T-helper 22 cell (primary cell): Measurements from ENCODE around the gene CSTF1.

Source experiments
- DNase-seq: peaks from one replicate; pipeline ENCODE4 v3.0.0-alpha.2; 2020; ENCODE audit warnings: low read depth

The CSTF1 gene

DNA sequence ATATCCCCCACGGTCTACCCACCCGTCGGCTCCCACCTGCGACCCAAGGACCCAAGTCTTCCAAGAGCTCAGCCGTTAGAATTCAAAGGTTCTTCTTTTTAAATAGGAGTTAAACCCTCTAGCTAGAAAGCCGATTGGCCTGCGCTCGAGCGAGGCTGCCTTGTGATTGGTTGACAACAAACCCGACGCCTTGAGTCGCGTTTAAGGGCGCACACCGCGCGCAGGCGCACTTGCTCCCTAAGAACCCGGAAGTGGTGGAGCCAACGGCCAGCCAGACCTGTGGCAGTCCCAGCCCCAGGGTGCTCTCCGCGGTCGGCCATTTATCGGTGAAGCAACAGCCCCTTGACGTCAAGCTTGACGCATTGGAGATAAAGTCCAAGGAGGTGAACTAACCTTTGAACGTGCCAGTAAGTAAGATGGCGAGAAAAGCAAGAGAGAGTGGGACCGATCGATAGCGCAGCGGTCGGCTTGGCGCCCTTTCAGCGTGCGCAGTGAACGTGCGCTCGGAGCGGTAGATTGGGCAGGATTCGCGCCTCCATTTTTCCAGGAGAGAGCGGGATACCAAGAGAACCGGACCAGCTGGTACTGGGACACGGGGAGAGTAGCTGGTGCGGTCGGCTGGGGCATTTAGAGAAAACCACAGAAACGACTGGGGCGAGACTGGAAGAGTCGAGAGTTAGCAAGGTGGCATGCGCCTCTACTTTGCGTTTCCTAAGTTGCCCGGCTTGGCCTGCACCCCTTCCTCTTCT lies at the start of gene CSTF1, which contains the start of gene AURKA:
TSS of gene CSTF1 (plus strand) at position 514 of the 749 bp plus-strand sequence. CDS start 2,908 bp downstream, outside the sequence.
TSS of gene AURKA (minus strand) at position 84 of the 749 bp plus-strand sequence. CDS start 4,018 bp downstream, outside the sequence.
- DNase-seq = peak; percentile 100

DNA sequence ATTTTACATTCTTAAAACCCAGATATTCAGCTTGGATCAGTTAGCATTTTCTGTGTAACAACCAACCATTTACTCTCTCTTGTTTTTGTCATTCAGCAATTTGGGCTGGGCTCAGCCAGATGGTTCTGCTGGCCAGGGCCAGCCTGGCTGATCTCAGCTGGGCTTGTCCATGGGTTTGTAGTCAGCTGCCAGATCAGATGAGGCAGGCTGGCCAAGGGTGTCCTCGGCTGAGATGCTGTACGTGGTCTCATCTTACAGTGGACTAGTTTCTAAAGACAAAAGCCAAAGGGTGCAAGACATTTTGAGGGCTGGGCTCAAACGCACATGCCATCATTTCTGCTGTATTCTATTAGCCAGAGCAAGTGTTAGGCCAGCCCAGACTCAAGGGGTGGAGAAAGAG lies 49.7 kb upstream of the CSTF1 start:
- DNase-seq = no peak

DNA sequence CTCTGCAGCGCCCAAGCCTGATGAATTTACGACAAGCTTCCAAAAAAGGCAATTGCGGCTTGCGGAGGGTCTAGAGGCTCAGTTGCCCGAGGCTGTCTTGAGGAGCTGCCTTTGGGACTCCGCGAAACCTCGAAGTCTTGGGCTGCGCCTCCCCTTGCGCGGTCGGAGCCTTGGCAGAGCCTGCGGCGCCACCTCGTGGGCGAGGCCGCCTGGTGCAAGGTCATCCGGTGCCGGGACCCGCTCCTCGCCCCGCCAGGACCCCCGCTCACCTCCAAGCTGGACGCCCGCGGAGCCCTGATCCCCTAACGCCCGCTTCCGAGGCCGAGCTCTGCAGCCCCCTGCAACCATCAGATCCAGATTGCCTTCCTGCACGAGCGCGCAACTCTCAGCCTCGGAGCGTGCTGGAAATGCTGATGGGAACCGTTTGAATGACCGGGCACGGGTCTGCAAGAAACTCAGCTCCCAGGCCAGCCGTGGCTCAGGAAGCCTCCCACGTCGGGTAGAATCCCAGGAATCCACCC lies 48.5 kb upstream of the CSTF1 start:
- DNase-seq = no peak

DNA sequence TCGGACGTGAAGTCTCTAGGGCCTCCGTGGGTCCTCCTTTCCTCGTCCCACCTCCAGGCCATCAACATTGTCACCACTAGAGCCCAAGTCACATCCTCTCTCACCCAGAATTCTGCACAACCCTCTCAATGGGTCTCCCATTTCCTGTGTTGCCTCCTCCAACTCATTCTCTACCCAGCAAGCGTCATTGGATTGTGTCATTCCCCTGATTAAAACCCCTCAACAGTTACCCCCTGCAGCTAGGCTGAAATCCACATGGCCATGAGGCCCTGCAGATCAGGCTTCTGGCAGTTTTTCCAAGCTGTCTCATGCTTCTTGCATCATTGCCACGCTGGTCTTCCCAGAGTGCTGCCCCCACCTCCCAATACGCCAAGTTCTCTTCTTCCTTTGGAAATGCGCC lies 46.5 kb upstream of the CSTF1 start:
- no peak for DNase-seq

DNA sequence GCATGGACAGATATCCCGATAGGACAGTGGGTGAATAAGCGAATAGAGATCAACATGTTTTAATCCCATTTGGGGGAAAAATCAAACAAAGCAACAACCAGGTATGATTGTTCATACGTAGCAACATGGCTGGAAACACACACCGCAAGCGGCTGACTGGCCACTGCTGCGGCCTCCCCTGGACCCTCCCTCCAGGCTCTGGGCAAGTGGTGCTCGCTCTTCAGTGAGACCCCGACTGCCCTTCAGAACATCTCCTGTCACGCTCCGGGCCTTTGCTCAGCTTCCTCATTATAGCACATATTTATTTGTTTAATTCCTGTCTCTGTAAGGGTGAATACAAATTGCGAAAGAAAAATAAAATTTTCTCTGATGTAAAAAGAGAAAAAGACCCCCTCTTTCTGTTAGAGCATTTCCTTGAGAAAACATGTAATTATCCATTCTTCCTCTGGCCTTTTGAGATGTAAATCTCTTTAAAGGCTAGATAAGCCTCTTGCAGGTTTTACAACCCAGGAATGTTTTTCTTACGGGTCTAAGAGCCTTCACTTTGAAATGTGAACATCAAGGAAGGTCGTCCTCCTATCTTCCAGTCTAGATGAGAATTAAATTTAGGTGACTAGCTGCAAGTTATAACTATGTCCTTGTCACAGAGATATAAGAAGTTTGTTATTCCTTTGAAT lies 44.7 kb upstream of the CSTF1 start:
- no peak for DNase-seq

DNA sequence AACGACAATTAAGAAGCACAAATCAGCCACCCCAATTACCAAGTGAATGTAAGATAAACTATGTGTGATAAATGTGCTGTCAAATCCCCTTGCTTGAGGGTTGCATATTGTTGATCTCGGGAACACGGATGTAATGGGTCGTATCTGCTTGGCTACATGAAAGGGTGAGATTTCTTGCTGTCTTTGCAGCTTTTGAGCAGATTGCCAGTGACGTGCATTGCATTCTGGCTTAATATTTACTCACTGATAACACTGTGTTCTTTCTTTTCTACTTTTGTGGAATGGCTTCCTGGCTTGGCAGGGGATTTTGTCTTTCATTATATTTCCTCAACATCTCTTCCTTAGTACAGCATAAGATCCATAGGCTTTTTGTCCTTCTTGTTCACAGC lies 44.1 kb upstream of the CSTF1 start:
- no peak for DNase-seq

DNA sequence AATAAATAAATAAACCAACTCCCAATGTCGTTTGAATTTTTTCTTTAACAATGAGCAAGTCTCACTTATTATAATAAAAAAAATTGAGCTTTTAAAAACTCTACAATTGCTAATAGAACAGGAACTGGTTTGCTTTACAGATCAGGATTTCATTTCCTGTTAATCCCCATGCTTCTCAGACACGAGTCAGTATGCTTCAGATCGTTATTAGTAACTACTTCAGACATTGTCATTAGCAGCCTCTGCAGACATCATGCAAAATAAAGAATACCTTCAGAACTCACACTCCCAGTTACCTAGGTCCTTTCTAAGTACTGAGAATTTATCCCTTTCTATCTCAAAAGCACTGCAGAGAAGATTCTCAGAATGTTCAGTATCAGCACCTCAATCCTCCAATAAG lies 43.7 kb upstream of the CSTF1 start:
- no peak for DNase-seq

DNA sequence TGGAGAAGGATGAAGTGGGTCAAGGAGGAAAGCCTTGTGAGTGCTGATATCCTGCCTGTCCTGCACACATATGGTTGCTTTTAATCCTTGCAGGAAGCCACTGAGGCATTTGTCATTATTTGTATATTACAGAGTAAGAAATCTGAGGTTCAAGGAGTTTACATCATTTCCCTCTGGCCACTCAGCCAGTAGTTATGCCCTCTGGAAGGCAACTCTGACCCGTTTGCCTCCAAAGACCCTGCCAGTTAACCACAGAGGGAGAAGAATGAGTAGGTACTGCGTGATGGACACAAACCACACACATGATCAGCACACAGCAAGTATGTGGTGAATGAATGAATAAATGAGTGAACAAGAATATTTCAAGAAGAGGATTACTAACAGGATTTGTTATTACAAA lies 41.6 kb upstream of the CSTF1 start:
- DNase-seq = no peak

DNA sequence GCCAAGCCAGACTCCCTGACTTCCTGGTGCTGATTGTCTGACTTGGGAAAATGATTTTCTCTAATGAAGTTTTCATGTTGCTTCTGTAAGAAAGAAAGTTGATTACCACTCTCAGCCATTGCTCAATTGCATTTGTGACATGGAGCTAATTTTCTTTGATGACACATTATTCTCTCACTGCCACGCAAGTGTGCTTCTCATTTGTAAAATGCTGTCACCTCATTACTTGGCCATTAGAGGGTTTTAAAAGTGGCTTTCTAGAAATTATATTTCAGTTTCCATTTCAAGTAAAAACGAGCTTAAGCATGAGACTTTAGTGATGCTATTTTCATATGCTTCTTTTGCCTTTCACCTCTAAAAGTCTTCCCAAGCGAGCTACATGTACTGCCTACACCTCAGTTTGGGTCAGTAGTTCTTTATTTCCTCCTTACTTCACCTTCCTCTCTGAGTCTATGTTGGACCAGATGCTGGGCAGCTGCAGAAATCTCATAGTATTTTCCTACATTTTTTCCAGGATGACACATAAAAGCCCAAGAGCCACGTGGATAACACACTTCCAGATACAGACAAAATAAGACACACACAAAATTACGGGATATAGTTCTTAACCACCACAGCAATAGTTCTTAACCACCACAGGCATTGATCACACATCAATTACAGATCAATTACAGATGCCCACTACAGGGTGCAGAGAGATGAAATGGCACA lies 39.9 kb upstream of the CSTF1 start:
- DNase-seq = no peak

DNA sequence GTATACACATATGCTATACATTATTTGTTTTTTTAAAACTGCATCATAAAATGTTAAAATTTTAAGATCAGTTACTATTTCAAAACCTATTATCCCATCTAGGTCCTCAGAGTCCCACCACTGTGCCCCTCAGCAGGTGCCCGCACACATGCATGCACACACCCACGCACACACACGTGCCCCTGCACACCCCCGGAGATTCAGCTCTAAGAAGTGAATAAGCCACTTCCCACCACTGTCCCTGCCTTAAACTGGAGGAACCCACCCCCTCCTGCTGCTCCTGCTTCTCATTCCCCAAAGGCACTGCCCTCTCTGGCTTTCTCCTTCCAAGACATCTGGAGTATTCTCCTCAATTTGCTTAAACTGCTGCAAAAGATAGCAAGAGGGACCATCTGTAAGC lies 39.1 kb upstream of the CSTF1 start:
- DNase-seq = no peak

DNA sequence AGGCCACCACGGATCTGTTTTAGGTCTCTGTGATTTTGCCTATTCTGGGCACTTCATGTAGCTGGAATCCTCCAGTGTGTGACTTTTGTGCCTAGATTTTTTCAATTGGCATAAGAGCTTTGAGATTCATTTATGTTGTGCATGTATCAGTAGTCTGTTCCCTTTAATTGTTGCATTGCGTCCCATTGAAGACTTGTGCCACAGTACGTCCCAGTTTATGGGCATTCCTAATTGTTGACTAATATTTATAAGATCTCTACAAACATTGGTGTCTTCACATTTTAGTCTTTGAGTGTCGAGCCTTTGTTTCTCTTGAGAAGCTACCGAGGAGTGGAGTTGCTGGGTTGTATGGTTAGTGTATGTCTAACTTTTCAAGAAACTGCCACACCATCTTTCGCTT lies 34.4 kb upstream of the CSTF1 start:
- no peak for DNase-seq

DNA sequence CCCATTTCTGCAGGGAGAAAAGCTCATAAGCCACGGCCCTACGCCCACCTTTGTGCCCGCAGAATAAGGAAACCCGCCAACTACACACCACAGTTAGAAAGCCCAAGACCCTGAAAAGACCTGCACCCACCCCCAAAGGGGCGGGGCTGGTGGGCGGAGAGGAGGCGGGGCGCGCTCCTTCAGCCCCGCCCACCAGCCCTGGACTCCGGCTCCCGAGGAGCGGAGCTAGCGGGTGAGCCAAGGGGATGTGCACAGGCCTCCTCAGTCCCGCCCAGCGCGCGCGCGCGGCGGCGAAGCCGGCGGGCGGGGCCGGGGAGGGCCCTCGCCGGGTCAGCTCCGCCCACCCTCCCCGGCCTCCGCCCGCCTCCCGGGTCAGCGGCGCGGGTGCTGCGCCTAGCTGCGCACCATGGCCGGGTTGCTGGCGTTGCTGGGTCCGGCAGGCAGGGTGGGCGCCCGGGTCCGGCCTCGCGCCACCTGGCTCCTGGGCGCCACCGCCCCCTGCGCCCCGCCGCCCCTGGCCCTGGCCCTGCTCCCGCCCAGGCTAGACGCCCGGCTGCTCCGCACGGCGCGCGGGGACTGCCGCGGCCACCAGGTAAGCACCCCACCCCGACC lies 33.7 kb upstream of the CSTF1 start, which contains the start of gene FAM210B:
TSS of gene FAM210B (plus strand) at position 375 of the 612 bp plus-strand sequence. CDS start at position 407, 32 bp downstream.
- DNase-seq = peak; percentile 70

DNA sequence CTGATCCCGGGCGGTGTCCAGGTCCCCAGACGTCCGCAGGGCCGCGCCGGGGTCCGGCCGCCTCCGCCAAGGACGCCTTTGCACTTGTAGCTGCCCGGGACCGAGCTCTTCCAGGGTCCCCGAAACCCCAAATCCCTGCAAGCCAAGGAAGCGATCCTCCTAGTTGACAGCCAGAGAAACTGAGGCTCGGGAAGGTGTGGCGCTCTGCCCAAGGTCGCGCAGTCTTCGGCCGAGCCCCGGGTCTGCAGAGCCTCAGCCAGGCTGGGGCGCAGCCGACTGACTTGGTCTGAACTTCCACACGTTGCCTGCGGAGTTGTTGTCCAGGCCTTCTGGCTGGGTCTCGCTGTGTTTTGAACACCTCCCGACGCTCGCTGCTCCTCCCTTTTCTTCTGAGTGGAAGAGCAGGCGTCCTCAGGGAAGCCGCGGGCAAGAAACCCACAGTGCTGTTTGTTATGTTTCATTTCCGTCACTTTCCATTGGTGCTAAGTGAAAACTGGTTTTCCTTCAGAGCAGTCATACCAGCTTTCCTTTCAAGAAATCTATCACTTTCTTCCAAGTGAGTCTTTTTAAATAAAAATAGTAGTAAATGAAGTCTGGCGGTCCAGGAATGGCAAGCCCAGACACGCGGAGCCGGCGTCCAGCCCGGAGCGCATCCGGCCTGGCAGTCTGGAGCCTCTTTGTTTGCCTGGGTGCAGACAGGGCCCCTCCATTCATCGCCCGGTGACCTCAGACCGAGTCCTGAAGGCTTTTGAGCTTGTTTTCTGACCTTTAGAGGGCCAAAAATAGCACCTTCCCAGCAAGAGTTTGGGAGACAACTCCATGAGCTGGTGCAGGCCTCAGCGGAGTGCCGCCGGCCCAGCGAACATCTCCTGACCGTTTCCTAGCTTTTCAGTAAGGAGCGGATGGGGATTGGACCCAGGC lies 33.0 kb upstream of the CSTF1 start:
- DNase-seq = no peak

DNA sequence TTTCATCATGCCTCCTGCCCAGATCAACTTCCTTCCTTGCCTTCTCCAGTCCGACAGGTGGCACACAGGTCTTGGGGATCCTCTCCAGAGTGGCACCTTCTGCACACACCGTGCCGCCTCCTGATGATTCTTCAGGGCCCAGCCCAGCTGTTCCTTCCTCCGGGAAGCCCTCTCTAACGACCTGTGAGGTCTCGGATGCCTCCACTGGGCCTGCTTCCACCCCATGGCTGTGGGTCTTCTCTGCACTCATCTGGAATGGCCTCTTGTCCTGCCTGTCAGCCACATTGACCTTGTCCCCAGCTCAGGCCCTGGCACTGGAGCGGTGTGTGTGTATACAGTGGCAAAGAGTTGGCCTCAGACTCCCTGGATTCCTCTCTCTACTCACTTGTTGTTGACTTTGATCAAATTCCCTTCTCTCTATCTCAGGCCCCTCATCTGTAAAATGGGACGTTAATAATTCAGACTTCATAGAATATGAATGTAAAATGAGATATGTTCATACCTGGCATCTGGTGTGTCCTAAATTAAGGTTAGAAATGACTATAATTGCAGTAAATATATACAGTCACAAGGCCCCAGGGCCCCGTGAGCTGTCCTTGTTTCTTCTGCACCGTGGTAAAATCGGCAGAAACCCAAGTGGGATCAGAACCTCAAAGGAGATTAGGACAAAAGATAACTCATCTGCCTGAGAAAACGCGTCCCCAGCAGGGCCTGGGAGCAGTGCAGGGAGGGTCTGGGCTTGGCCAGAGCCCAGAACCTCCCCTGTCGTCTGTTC lies 32.1 kb upstream of the CSTF1 start:
- no peak for DNase-seq

DNA sequence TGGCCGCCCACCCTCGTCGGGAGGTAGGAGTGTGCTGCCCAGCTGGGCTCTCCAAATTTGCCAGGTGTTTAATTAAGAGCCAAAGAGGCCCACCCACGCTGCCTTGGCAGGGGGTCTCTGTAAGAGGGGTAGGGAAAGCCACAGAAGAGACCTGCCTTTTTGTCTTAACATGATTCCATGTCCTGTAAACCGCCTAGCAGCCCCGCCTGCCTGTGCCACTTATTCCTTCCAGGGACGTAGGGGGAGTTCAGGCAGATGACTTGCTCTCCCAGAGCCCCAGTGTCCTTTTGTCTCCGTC lies 31.6 kb upstream of the CSTF1 start:
- DNase-seq = no peak

DNA sequence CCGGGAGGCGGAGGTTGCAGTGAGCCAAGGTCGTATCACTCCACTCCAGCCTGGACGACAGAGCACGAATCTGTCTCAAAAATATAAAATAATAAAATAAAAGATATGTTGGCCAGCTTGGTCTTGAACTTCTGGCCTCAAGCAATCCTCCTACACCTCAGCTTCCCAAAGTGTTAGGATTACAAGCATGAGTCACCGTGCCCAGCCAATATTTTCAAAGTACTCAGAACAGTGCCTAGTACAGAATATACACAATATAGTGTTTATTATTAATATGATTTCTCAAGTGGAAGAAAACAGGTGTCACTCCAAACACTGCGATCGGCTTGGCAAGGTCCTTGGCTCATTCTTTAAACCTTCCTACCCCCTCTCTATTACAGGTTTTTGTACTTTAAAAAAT lies 30.5 kb upstream of the CSTF1 start:
- DNase-seq = no peak

DNA sequence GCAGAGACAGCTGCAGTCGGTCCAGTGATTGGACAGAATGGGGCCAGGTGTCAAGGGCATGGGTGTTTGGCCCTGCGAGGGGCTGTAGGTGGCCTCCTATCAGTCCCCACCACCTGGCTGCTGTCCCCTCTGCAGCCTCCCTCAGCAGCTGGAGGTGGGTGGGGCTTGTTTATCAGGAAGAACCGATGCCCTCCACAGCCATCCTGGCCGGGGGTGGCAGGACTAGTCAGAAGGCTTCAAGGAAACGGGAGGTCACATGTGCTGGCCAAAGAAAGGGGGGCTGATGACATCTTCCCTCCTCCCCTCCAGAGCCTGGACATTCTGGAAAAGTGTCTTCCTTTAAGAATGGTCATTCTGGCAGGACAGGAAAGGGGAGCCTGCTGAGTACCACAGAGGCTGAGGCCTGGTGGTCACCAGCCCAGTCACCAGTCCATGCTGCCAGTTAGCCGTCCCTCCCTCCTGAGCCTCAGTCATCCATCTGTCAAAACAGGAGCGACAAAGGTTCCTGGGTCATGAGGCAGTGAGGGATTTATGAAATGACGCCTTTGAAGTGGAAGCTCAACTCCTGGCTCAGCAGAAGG lies 29.5 kb upstream of the CSTF1 start:
- DNase-seq = no peak

DNA sequence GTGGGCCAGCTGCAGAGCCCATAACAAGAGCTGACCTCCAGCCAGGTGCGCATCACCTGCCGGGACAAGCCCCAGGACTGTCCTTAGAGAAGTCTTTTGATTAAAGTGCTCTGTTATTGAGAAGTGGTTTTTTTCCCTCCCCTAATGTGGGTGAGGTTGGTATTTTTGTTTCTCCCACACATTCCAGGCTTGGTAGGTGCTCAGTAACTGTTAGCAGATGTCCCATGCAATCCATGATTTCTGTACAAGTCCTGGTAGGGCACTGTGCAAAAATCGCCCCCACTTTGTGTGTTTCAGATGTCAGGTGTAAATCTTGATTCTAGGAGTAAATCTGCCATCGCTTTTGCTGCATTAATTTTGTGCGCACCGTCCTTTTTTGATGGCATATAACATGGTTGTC lies 29.0 kb upstream of the CSTF1 start:
- DNase-seq = no peak

DNA sequence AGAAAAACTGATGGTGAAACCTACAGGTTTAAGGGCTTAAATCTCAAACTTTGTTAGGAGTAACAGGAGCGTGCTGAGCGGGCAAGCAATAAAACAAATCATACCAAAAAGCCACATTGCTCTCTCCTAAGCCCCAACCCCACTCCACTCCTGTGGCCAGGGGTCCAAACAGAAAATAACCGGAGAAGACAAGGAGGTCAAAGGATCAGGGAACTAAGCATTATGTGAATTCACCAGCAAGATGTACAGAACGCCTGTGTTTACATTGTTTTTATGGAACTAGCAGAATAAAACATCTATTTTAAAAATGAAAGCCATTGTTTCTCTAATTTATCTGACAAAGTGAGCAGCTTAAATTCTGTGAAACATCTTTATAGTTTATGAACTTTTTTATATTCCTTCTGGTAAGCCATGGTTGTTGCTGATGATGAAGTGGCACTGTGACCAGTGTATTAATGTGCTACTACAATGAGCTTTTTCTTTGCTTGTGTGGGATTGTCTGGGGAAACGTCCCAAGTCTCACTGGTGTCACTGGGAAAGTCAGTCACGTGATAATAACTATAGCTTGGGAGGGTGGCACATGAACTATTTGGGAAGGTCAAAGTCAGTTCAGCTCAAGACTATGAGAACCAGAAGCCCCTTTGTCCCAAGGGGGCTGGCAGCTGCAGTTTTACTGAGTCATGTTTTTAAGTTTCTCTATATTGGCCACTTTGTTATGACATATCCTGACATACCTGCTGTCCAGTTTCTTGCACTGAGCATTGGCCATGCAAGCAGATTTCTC lies 23.9 kb upstream of the CSTF1 start:
- DNase-seq = no peak
